ENCODE results near the gene RTRAF.
A peak's percentile ranks its signal among the peaks of the same experiment; 100 is the strongest.

RTRAF gene

GRCh38 chr14:52033101-52033642 lies 43.8 kb downstream of the RTRAF start:
- H3K4me3 ChIP-seq (ENCODE audit: low read depth, low read length), result no peak overlapping the region
- TF ChIP-seq CTCF (IDR thresholded peaks at IDR 0.05; ENCODE audit: low read depth, low read length, missing control alignments), result no peak
- DNase-seq (ENCODE audit: low read depth), result no peak

- TF ChIP-seq CTCF (IDR thresholded peaks at IDR 0.05; ENCODE audit: low read depth, low read length, missing control alignments), result no peak
- H3K4me3 ChIP-seq (ENCODE audit: low read depth, low read length), result no peak overlapping the region
- DNase-seq (ENCODE audit: low read depth), result no peak
Measured at GRCh38 chr14:52039124-52039815, 49.9 kb downstream of the RTRAF start.

GRCh38 chr14:52040598-52040997 lies 51.3 kb downstream of the RTRAF start:
- TF ChIP-seq CTCF (IDR thresholded peaks at IDR 0.05; ENCODE audit: low read depth, low read length, missing control alignments), result no peak
- no peak for DNase-seq (ENCODE audit: low read depth)
- H3K4me3 ChIP-seq (ENCODE audit: low read depth, low read length), result no peak overlapping the region

- H3K4me3 ChIP-seq (ENCODE audit: low read depth, low read length), result no peak overlapping the region
- no peak for TF ChIP-seq CTCF (IDR thresholded peaks at IDR 0.05; ENCODE audit: low read depth, low read length, missing control alignments)
- DNase-seq (ENCODE audit: low read depth), result no peak
Measured at GRCh38 chr14:52042371-52043289, 53.3 kb downstream of the RTRAF start.

- no peak overlapping the region for H3K4me3 ChIP-seq (ENCODE audit: low read depth, low read length)
- peak; percentile 68 for TF ChIP-seq CTCF (IDR thresholded peaks at IDR 0.05; ENCODE audit: low read depth, low read length, missing control alignments)
- DNase-seq (ENCODE audit: low read depth), result no peak
Measured at GRCh38 chr14:52043690-52044089, 54.3 kb downstream of the RTRAF start.

GRCh38 chr14:52044791-52045522 lies 55.6 kb downstream of the RTRAF start:
- TF ChIP-seq CTCF (IDR thresholded peaks at IDR 0.05; ENCODE audit: low read depth, low read length, missing control alignments), result no peak
- H3K4me3 ChIP-seq (ENCODE audit: low read depth, low read length), result no peak overlapping the region
- DNase-seq (ENCODE audit: low read depth), result no peak
